ENCODE measurements around the gene CBY1.
A peak's percentile ranks its signal among the peaks of the same experiment; 100 is the strongest.
"Not testable (repeated sequence)": the region's sequence is repeated elsewhere in the genome, so short reads cannot be mapped to it uniquely, and the experiment has no call there.

The CBY1 gene

GRCh38 chr22:38638728-38639127 is 17.7 kb upstream of the CBY1 start:
- Histone ChIP-seq H3K4me1 (ENCODE audit: control insufficient read depth in 1 of 2, insufficient read depth in 2 of 2, low read length in 2 of 2) (no peaks in the 10 kb centered on the region), H2BK5ac (ENCODE audit: low read depth, low read length, poor library complexity) (no peak overlapping the region), H4K12ac (ENCODE audit: low read depth, low read length) (no peak overlapping the region), H4K8ac (ENCODE audit: low read depth, low read length) (no peak overlapping the region), H3K4ac (ENCODE audit: low read depth, low read length) (no peak overlapping the region), H3K27ac (ENCODE audit: low read depth, low read length) (no peak overlapping the region), H3K79me2 (ENCODE audit: control insufficient read depth, insufficient read depth, low read length, poor library complexity) (no peaks in the 10 kb centered on the region), H3K79me1 (ENCODE audit: low read length) (no peaks in the 10 kb centered on the region), H3K9ac (ENCODE audit: low read length) (no peak overlapping the region), H3K4me2 (ENCODE audit: low read length) (no peak overlapping the region), H3K9me3 (ENCODE audit: insufficient read depth, low read depth, low read length) (no peaks in the 10 kb centered on the region), H4K91ac (ENCODE audit: low read depth, low read length) (no peak overlapping the region), H3K4me3 (ENCODE audit: low read depth, low read length) (no peak overlapping the region), H3K36me3 (ENCODE audit: control insufficient read depth in 1 of 2, insufficient read depth in 2 of 2, low read length in 2 of 2) (peaks cover 0 to 2% of the 10 kb centered on the region in 2 experiments), H2AFZ (ENCODE audit: insufficient read depth, low read length, poor library complexity) (no peak overlapping the region), H3K14ac (ENCODE audit: low read length) (no peak overlapping the region), H3K27me3 (ENCODE audit: insufficient read depth, low read length) (no peaks in the 10 kb centered on the region), H2AK5ac (ENCODE audit: low read length) (no peak overlapping the region), H3K18ac (ENCODE audit: low read length) (no peak overlapping the region), H3K23ac (ENCODE audit: low read length) (no peak overlapping the region), H2BK120ac (ENCODE audit: insufficient read depth, low read length, poor library complexity) (no peak overlapping the region), H2BK12ac (ENCODE audit: low read length) (no peak overlapping the region)
- no peak for DNase-seq
- WGBS (ENCODE audit: extremely low coverage, insufficient coverage, insufficient read length): no CpG with 5 or more reads among the region's 3 CpGs

DNA sequence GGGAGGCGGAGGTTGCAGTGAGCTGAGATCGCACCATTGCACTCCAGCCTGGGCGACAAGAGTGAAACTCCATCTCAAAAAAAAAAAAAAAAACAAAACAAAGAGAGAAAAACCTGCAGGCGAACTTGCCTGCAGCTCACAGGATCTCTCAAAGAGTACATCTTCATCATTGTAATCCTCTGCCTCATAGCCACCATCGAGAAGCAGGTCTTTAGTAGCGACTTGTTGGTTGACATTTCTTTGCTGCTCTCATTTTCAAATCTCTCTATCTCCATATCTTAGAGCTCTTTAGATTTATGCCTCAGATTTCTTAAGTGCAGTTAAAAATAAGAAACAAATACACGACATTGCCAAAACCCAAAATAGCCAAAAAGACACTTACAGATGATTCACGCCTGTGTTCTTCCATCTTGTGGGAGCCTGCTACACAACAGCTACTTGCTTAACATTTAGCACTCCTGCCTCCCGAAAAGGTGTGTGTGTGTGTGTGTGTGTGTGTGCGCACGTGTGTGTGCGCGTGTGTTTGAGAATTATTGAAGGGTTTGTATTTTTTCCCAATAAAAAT is 14.9 kb upstream of the CBY1 start:
- H3K79me1 ChIP-seq (ENCODE audit: low read length): no peaks in the 10 kb centered on the region
- H3K4ac ChIP-seq (ENCODE audit: low read depth, low read length): no peak overlapping the region
- no peak overlapping the region for H3K18ac ChIP-seq (ENCODE audit: low read length)
- no peaks in the 10 kb centered on the region for H3K27me3 ChIP-seq (ENCODE audit: insufficient read depth, low read length)
- no CpG with 5 or more reads among the region's 13 CpGs for WGBS (ENCODE audit: extremely low coverage, insufficient coverage, insufficient read length)
- no peak overlapping the region for H2AK5ac ChIP-seq (ENCODE audit: low read length)
- no peak overlapping the region for H2BK5ac ChIP-seq (ENCODE audit: low read depth, low read length, poor library complexity)
- no peaks in the 10 kb centered on the region for H3K36me3 ChIP-seq (ENCODE audit: control insufficient read depth in 1 of 2, insufficient read depth in 2 of 2, low read length in 2 of 2)
- no peak overlapping the region for H3K9ac ChIP-seq (ENCODE audit: low read length)
- H3K79me2 ChIP-seq (ENCODE audit: control insufficient read depth, insufficient read depth, low read length, poor library complexity): no peaks in the 10 kb centered on the region
- no peak overlapping the region for H4K12ac ChIP-seq (ENCODE audit: low read depth, low read length)
- H3K4me2 ChIP-seq (ENCODE audit: low read length): no peak overlapping the region
- H3K23ac ChIP-seq (ENCODE audit: low read length): no peak overlapping the region
- no peak overlapping the region for H2BK12ac ChIP-seq (ENCODE audit: low read length)
- DNase-seq: peak; percentile 59 to 67
- H3K9me3 ChIP-seq (ENCODE audit: insufficient read depth, low read depth, low read length): no peaks in the 10 kb centered on the region
- no peak overlapping the region for H3K27ac ChIP-seq (ENCODE audit: low read depth, low read length)
- H2BK120ac ChIP-seq (ENCODE audit: insufficient read depth, low read length, poor library complexity): no peak overlapping the region
- no peak overlapping the region for H4K8ac ChIP-seq (ENCODE audit: low read depth, low read length)
- H4K91ac ChIP-seq (ENCODE audit: low read depth, low read length): no peak overlapping the region
- H3K14ac ChIP-seq (ENCODE audit: low read length): no peak overlapping the region
- no peak overlapping the region for H3K4me3 ChIP-seq (ENCODE audit: low read depth, low read length)
- H2AFZ ChIP-seq (ENCODE audit: insufficient read depth, low read length, poor library complexity): no peak overlapping the region
- H3K4me1 ChIP-seq (ENCODE audit: control insufficient read depth in 1 of 2, insufficient read depth in 2 of 2, low read length in 2 of 2): no peaks in the 10 kb centered on the region

GRCh38 chr22:38644245-38644644 is 12.2 kb upstream of the CBY1 start:
- not testable (repeated sequence) for H4K8ac ChIP-seq (ENCODE audit: low read depth, low read length); H3K9me3 ChIP-seq (ENCODE audit: insufficient read depth, low read depth, low read length); H3K9ac ChIP-seq (ENCODE audit: low read length); H3K23ac ChIP-seq (ENCODE audit: low read length); H3K4me2 ChIP-seq (ENCODE audit: low read length); H2AK5ac ChIP-seq (ENCODE audit: low read length); H4K12ac ChIP-seq (ENCODE audit: low read depth, low read length); H3K79me1 ChIP-seq (ENCODE audit: low read length); H2BK120ac ChIP-seq (ENCODE audit: insufficient read depth, low read length, poor library complexity); H3K79me2 ChIP-seq (ENCODE audit: control insufficient read depth, insufficient read depth, low read length, poor library complexity); H3K36me3 ChIP-seq (ENCODE audit: control insufficient read depth in 1 of 2, insufficient read depth in 2 of 2, low read length in 2 of 2); H3K27me3 ChIP-seq (ENCODE audit: insufficient read depth, low read length); H2BK12ac ChIP-seq (ENCODE audit: low read length); H4K91ac ChIP-seq (ENCODE audit: low read depth, low read length); H3K18ac ChIP-seq (ENCODE audit: low read length); H3K4ac ChIP-seq (ENCODE audit: low read depth, low read length); H2BK5ac ChIP-seq (ENCODE audit: low read depth, low read length, poor library complexity); H3K14ac ChIP-seq (ENCODE audit: low read length); H3K4me3 ChIP-seq (ENCODE audit: low read depth, low read length); H3K27ac ChIP-seq (ENCODE audit: low read depth, low read length); DNase-seq; H2AFZ ChIP-seq (ENCODE audit: insufficient read depth, low read length, poor library complexity); H3K4me1 ChIP-seq (ENCODE audit: control insufficient read depth in 1 of 2, insufficient read depth in 2 of 2, low read length in 2 of 2)
- no CpG with 5 or more reads among the region's 5 CpGs for WGBS (ENCODE audit: extremely low coverage, insufficient coverage, insufficient read length)

DNA sequence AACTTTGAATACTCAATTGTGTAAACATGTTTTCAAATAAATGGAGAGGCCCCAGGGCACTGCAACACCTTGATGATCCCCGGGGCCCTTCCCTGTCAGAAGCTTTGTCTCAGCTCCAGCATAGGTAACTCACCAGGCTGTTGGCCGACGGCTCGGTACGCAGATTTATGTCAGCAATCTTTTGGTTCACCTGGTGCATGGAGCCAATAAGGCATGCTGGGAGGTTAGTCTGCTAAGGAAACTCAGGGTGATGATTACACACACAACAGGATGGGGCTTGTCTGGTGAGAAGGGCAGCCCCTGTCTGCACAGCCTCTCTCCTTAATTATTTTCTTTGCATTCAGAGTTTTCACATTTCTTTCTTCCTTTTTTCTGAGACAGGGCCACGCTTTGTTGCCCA is 11.0 kb upstream of the CBY1 start:
- no peak overlapping the region for H3K14ac ChIP-seq (ENCODE audit: low read length)
- no peak overlapping the region for H3K4ac ChIP-seq (ENCODE audit: low read depth, low read length)
- H3K27me3 ChIP-seq (ENCODE audit: insufficient read depth, low read length): no peaks in the 10 kb centered on the region
- H3K36me3 ChIP-seq (ENCODE audit: control insufficient read depth in 1 of 2, insufficient read depth in 2 of 2, low read length in 2 of 2): no peaks in the 10 kb centered on the region
- H2AK5ac ChIP-seq (ENCODE audit: low read length): no peak overlapping the region
- no peak overlapping the region for H2BK5ac ChIP-seq (ENCODE audit: low read depth, low read length, poor library complexity)
- no peak overlapping the region for H2BK120ac ChIP-seq (ENCODE audit: insufficient read depth, low read length, poor library complexity)
- H4K12ac ChIP-seq (ENCODE audit: low read depth, low read length): no peak overlapping the region
- no peaks in the 10 kb centered on the region for H3K79me1 ChIP-seq (ENCODE audit: low read length)
- no peak overlapping the region for H2AFZ ChIP-seq (ENCODE audit: insufficient read depth, low read length, poor library complexity)
- DNase-seq: no peak
- H4K8ac ChIP-seq (ENCODE audit: low read depth, low read length): no peak overlapping the region
- no peak overlapping the region for H3K27ac ChIP-seq (ENCODE audit: low read depth, low read length)
- no peaks in the 10 kb centered on the region for H3K9me3 ChIP-seq (ENCODE audit: insufficient read depth, low read depth, low read length)
- no peaks in the 10 kb centered on the region for H3K79me2 ChIP-seq (ENCODE audit: control insufficient read depth, insufficient read depth, low read length, poor library complexity)
- WGBS (ENCODE audit: extremely low coverage, insufficient coverage, insufficient read length): no CpG with 5 or more reads among the region's 6 CpGs
- H3K23ac ChIP-seq (ENCODE audit: low read length): no peak overlapping the region
- no peak overlapping the region for H3K9ac ChIP-seq (ENCODE audit: low read length)
- no peak overlapping the region for H4K91ac ChIP-seq (ENCODE audit: low read depth, low read length)
- H2BK12ac ChIP-seq (ENCODE audit: low read length): no peak overlapping the region
- H3K4me2 ChIP-seq (ENCODE audit: low read length): no peak overlapping the region
- no peak overlapping the region for H3K18ac ChIP-seq (ENCODE audit: low read length)
- H3K4me1 ChIP-seq (ENCODE audit: control insufficient read depth in 1 of 2, insufficient read depth in 2 of 2, low read length in 2 of 2): peaks cover 0 to 1% of the 10 kb centered on the region in 2 experiments
- peak overlapping the region; percentile 41 for H3K4me3 ChIP-seq (ENCODE audit: low read depth, low read length)

All from trophoblast cell (in vitro differentiated cells and primary cell).